Fibroblast of villous mesenchyme (primary cell): Measurements from ENCODE around the gene SCRT2. TPM values are rescaled to one million over a fixed set of nuclear protein-coding genes. Genes with fewer than 3 reads are reported as not detected.

Experiments
- DNase-seq: peaks from one replicate; pipeline ENCODE4 v3.0.0-alpha.2; 2010; ENCODE audit warnings: low read depth
- H3K4me3 ChIP-seq: 2 replicates; pipeline ENCODE4 v1.5.1; 2011; ENCODE audit warnings: low read depth, mild to moderate bottlenecking, low read length
- CTCF ChIP-seq: IDR thresholded peaks from 2 replicates; pipeline ENCODE4 v1.5.1; 2012; ENCODE audit warnings: low read depth, mild to moderate bottlenecking, low read length; ENCODE audit not compliant: insufficient read depth
- total RNA-seq: library from RNA; depleted of rRNA; stranded (reverse); fragments of >200 nt; gene quantifications from 2 replicates; pipeline ENCODE4 v1.2.3, GENCODE V29; 2012

Gene SCRT2
- total RNA-seq, 1 donor, result not detected

GRCh38 chr20:641516-641875, 34.1 kb downstream of the SCRT2 start:
- no peak for DNase-seq

GRCh38 chr20:640674-641515, 34.7 kb downstream of the SCRT2 start:
- no peak for DNase-seq
- TF ChIP-seq CTCF, result no peak
- no peak overlapping the region for H3K4me3 ChIP-seq

More at GRCh38 chr20:641516-641875, 34.1 kb downstream of the SCRT2 start:
- TF ChIP-seq CTCF, result no peak
- H3K4me3 ChIP-seq, result no peak overlapping the region

GRCh38 chr20:638579-638978, 37.0 kb downstream of the SCRT2 start:
- no peak overlapping the region for H3K4me3 ChIP-seq
- no peak for TF ChIP-seq CTCF
- DNase-seq, result no peak

DNA sequence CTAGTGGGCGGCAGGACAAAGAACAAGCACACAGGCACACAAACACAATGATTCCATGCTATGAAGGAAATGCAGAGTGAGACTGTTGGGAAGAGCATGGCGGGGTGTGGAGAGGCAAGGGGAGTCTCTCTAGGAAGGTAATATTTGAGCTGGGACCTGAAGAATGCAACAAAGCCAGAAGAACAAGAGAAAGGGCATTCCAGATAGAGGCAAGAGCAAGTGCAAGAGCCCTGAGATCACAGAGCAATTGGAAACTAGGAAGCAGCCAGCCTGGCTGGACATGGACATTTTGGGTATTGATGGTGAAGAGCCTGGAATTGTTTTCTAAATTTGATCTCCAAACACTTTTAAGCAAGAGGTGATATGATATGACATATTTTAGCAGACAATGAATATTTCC, 38.0 kb downstream of the SCRT2 start:
- no peak overlapping the region for H3K4me3 ChIP-seq
- no peak for DNase-seq
- TF ChIP-seq CTCF, result no peak

DNA sequence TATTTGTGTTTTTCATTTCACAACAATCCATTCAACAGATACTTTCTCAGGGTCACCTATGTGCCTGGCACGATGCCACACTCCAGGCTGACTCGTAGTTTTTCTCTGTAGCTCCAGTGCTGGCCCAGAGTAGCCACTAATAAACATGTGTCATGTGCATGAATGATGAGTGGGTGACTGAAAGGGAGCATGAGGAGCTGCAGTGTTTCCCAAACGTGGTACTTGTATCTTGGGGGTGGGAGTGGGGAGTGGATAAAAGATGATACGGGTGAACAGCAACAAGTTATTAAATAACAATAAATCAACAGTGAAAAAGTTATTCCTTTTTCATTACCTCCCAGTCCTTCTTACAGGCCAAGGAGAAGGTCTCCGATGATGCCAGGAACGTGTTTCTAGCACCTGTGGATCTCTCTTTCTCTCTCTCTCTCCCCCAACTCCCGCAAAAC, 39.7 kb downstream of the SCRT2 start:
- TF ChIP-seq CTCF, result no peak
- no peak overlapping the region for H3K4me3 ChIP-seq
- no peak for DNase-seq

GRCh38 chr20:635028-635892, 40.3 kb downstream of the SCRT2 start:
- H3K4me3 ChIP-seq, result no peak overlapping the region
- no peak for DNase-seq
- TF ChIP-seq CTCF, result no peak
